Fibroblast of skin of back (primary cell): ENCODE measurements around the gene LIG1. TPM values are rescaled to one million over a fixed set of nuclear protein-coding genes. Genes with fewer than 3 reads are reported as not detected.

Source experiments
- DNase-seq: peaks from one replicate; pipeline ENCODE4 v3.0.0-alpha.2; 2013
- polyA plus RNA-seq, 2 experiments: library from polyadenylated mRNA; unstranded; fragments of 120-200 nt; gene quantifications; one replicate each; pipeline ENCODE4 v1.2.1, GENCODE V29; 2013; ENCODE audit not compliant: insufficient read length in 2 of 2

LIG1 gene
- 44.1 TPM for polyA plus RNA-seq (2013, experiment 1 of 2; ENCODE audit: insufficient read length)
- polyA plus RNA-seq (2013, experiment 2 of 2; ENCODE audit: insufficient read length), result 10.4 TPM

- peak; percentile 97 for DNase-seq
These were observed at the start of gene LIG1, which contains the start of gene ZSWIM9 for GRCh38 chr19:48169939-48170803. LIG1 (minus strand) TSS chr19:48170344; CDS start chr19:48165566, 4,778 bp downstream. ZSWIM9 (plus strand) TSS chr19:48170680; CDS start chr19:48171803, 1,123 bp downstream.

- no peak for DNase-seq
These were observed 48.9 kb upstream of the LIG1 start for GRCh38 chr19:48218997-48219396.

GRCh38 chr19:48216933-48217332, 46.8 kb upstream of the LIG1 start:
- no peak for DNase-seq

GRCh38 chr19:48213959-48214358, 43.8 kb upstream of the LIG1 start:
- peak; percentile 45 for DNase-seq

- DNase-seq, result no peak
These were observed 39.9 kb upstream of the LIG1 start for GRCh38 chr19:48210005-48210404.

- no peak for DNase-seq
These were observed 36.4 kb upstream of the LIG1 start for GRCh38 chr19:48206397-48207093.

- DNase-seq, result peak; percentile 95
These were observed 33.9 kb upstream of the LIG1 start for GRCh38 chr19:48203794-48204628.

GRCh38 chr19:48203222-48203793, 33.2 kb upstream of the LIG1 start:
- DNase-seq, result no peak

- DNase-seq, result no peak
These were observed 27.0 kb upstream of the LIG1 start for GRCh38 chr19:48196933-48197665.

GRCh38 chr19:48196321-48196763, 26.2 kb upstream of the LIG1 start:
- DNase-seq, result no peak

GRCh38 chr19:48194844-48195830, 25.0 kb upstream of the LIG1 start:
- DNase-seq, result no peak

GRCh38 chr19:48194041-48194843, 24.1 kb upstream of the LIG1 start:
- no peak for DNase-seq

GRCh38 chr19:48192750-48193149, 22.6 kb upstream of the LIG1 start:
- no peak for DNase-seq

- no peak for DNase-seq
These were observed 20.7 kb upstream of the LIG1 start for GRCh38 chr19:48190885-48191284.

- DNase-seq, result peak; percentile 44
These were observed 20.2 kb upstream of the LIG1 start for GRCh38 chr19:48190288-48190884.

GRCh38 chr19:48186541-48186991, 16.4 kb upstream of the LIG1 start:
- DNase-seq, result no peak

GRCh38 chr19:48186015-48186414, 15.9 kb upstream of the LIG1 start:
- no peak for DNase-seq

GRCh38 chr19:48183356-48183755, 13.2 kb upstream of the LIG1 start:
- no peak for DNase-seq

GRCh38 chr19:48182434-48182833, 12.3 kb upstream of the LIG1 start:
- DNase-seq, result no peak
